Left colon (tissue), 2 donors: ENCODE results near the gene PKNOX2. TPM values are rescaled to one million over a fixed set of nuclear protein-coding genes. Genes with fewer than 3 reads are reported as not detected.

ENCODE experiments used
- ATAC-seq: fragments of 200-7000 bp; cut with Tn5 transposase; one replicate; pipeline ENCODE4 v1.9.1; 2020; ENCODE audit warnings: mild to moderate bottlenecking, moderate library complexity
- DNase-seq, 2 donors: peaks; one replicate each; pipeline ENCODE4 v3.0.0-alpha.2; 2020
- intact Hi-C, 2 donors: fragments of 100-400 bp; cut with DNase I in 1 of 2; cut with micrococcal nuclease in 1 of 2; formaldehyde crosslinking; loops; one replicate each; pipeline versions ENCODE4 v1.11.2 to v1.14.0; 2022; cut with DNase I, micrococcal nuclease
- total RNA-seq, 2 donors: library from RNA; stranded (reverse); fragmentation: NEBNext Ultra II Directional; extraction: Animal tissue kit (Norgen Biotek cat#: 25700); gene quantifications; one replicate each; pipeline ENCODE4 v1.2.1, GENCODE V29; 2021
- donor health status: DM: no; HTN: no; CAD: no.
- donor health status: DM: yes; HTN: yes; CAD: no.

Gene PKNOX2
- total RNA-seq, 2 donors from 2014 or later: 0.49 to 1.5 TPM

GRCh38 chr11:125374398-125374797 lies 209.8 kb downstream of the PKNOX2 start:
- intact Hi-C loops: no loop called here
- DNase-seq (no peak), ATAC-seq (no peak)

- intact Hi-C loops: no loop called here
- ATAC-seq (no peak), DNase-seq (no peak)
Measured at GRCh38 chr11:125375146-125375545, 210.6 kb downstream of the PKNOX2 start.

GRCh38 chr11:125376117-125376516 lies 211.6 kb downstream of the PKNOX2 start:
- no peak for DNase-seq
- ATAC-seq: no peak
- intact Hi-C loops: no loop called here

- ATAC-seq: no peak
- intact Hi-C loops: no loop called here
- DNase-seq: no peak
Measured at GRCh38 chr11:125376856-125377255, 212.3 kb downstream of the PKNOX2 start.

GRCh38 chr11:125378083-125378482 lies 213.5 kb downstream of the PKNOX2 start:
- intact Hi-C loops: no loop called here
- ATAC-seq: no peak

GRCh38 chr11:125378571-125378970 lies 214.0 kb downstream of the PKNOX2 start:
- intact Hi-C loops: no loop called here
- ATAC-seq: no peak
- no peak for DNase-seq

More at GRCh38 chr11:125378083-125378482, 213.5 kb downstream of the PKNOX2 start:
- no peak for DNase-seq

GRCh38 chr11:125379565-125379964 lies 215.0 kb downstream of the PKNOX2 start:
- DNase-seq: no peak

GRCh38 chr11:125379981-125380380 lies 215.4 kb downstream of the PKNOX2 start:
- no peak for DNase-seq
- intact Hi-C loops: no loop called here
- no peak for ATAC-seq

More at GRCh38 chr11:125379565-125379964, 215.0 kb downstream of the PKNOX2 start:
- ATAC-seq: no peak
- intact Hi-C loops: no loop called here

- intact Hi-C loops: no loop called here
- no peak for ATAC-seq
- DNase-seq: no peak
Measured at GRCh38 chr11:125380756-125381445, 216.3 kb downstream of the PKNOX2 start.

GRCh38 chr11:125381499-125382044 lies 217.0 kb downstream of the PKNOX2 start:
- DNase-seq (no peak), ATAC-seq (no peak)
- intact Hi-C loops: no loop called here

GRCh38 chr11:125382314-125382791 lies 217.8 kb downstream of the PKNOX2 start:
- DNase-seq (no peak), ATAC-seq (no peak)
- intact Hi-C loops: no loop called here

GRCh38 chr11:125382822-125383221 lies 218.3 kb downstream of the PKNOX2 start:
- DNase-seq (no peak), ATAC-seq (no peak)
- intact Hi-C loops: no loop called here

- intact Hi-C loops: no loop called here
- ATAC-seq (no peak), DNase-seq (no peak)
Measured at GRCh38 chr11:125384825-125385224, 220.3 kb downstream of the PKNOX2 start.

GRCh38 chr11:125387901-125388300 lies 223.3 kb downstream of the PKNOX2 start:
- no peak for DNase-seq
- ATAC-seq: no peak
- intact Hi-C loops: no loop called here

GRCh38 chr11:125388611-125389010 lies 224.1 kb downstream of the PKNOX2 start:
- ATAC-seq: no peak
- intact Hi-C loops: no loop called here

GRCh38 chr11:125389339-125390166 lies 225.0 kb downstream of the PKNOX2 start:
- intact Hi-C loops: no loop called here
- no peak for ATAC-seq
- DNase-seq: no peak

More at GRCh38 chr11:125388611-125389010, 224.1 kb downstream of the PKNOX2 start:
- no peak for DNase-seq

- no peak for DNase-seq
- ATAC-seq: no peak
- intact Hi-C loops: no loop called here
Measured at GRCh38 chr11:125390946-125391345, 226.4 kb downstream of the PKNOX2 start.

GRCh38 chr11:125393331-125393730 lies 228.8 kb downstream of the PKNOX2 start:
- ATAC-seq: no peak
- intact Hi-C loops: no loop called here
- no peak for DNase-seq

- DNase-seq (no peak), ATAC-seq (no peak)
- intact Hi-C loops: no loop called here
Measured at GRCh38 chr11:125394296-125394695, 229.7 kb downstream of the PKNOX2 start.

- DNase-seq (no peak), ATAC-seq (no peak)
- intact Hi-C loops: no loop called here
Measured at GRCh38 chr11:125397421-125397820, 232.9 kb downstream of the PKNOX2 start.
